ENCODE data around the gene AP5S1. TPM values are rescaled to one million over a fixed set of nuclear protein-coding genes. Genes with fewer than 3 reads are reported as not detected.

Gene AP5S1
- polyA plus RNA-seq, 1 donor from 2014 or later = 11.3 TPM

DNA sequence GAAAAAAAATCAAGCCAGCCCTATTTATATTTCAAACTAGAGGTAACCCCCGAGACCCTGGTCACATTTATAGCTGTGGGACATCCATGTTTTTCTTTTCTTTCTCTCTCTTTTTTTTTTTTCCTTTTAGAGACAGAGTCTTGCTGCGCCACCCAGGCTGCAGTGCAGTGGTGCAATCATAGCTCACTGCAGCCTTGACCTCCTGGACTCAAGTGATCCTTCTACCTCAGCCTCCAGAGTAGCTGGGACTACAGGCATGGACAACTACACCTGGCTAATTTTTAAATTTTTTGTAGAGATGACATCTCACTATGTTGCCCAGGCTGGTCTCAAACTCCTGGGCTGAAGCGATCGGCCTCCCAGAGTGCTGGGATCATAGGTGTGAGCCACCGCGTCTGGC lies 38.3 kb downstream of the AP5S1 start:
- no peaks in the 10 kb centered on the region for H4K20me1 ChIP-seq (ENCODE audit: insufficient read depth)
- no peaks in the 10 kb centered on the region for H3K79me2 ChIP-seq (replicated peaks; ENCODE audit: insufficient read depth, low read length)
- no peak overlapping the region for H2AFZ ChIP-seq (ENCODE audit: low read depth, low read length)
- no peak overlapping the region for H3K4me2 ChIP-seq (ENCODE audit: low read length)
- no peaks in the 10 kb centered on the region for H3K27me3 ChIP-seq (ENCODE audit: insufficient read depth, low read depth, low read length)
- peaks cover 8% of the 10 kb centered on the region for H3K36me3 ChIP-seq (ENCODE audit: insufficient read depth, low read length)
- H3K9ac ChIP-seq (ENCODE audit: low read length) = no peak overlapping the region
- no peak overlapping the region for H3K4me3 ChIP-seq (ENCODE audit: low read length)
- no peaks in the 10 kb centered on the region for H3F3A ChIP-seq (ENCODE audit: insufficient read depth, low read length, poor library complexity, severe bottlenecking)
- H3K9me2 ChIP-seq (ENCODE audit: insufficient read depth, low read length) = no peaks in the 10 kb centered on the region
- H3K9me3 ChIP-seq (ENCODE audit: low read length) = no peaks in the 10 kb centered on the region
- no peak overlapping the region for H3K27ac ChIP-seq (ENCODE audit: low read length)
- TF ChIP-seq EZH2 (IDR thresholded peaks at IDR 0.05; ENCODE audit: borderline replicate concordance, insufficient read depth, low read length, poor library complexity, severe bottlenecking) (no peak), EP300 (conservative IDR thresholded peaks at IDR 0.05; ENCODE audit: poor library complexity, severe bottlenecking) (no peak), SMC3 (conservative IDR thresholded peaks at IDR 0.05; ENCODE audit: poor library complexity) (no peak), MXI1 (conservative IDR thresholded peaks at IDR 0.05; ENCODE audit: poor library complexity, severe bottlenecking) (no peak), RAD21 (conservative IDR thresholded peaks at IDR 0.05) (no peak), TAF1 (IDR thresholded peaks at IDR 0.05; ENCODE audit: low read depth) (no peak), POLR2AphosphoS5 (IDR thresholded peaks at IDR 0.05) (no peak)
- TF ChIP-seq, protein P1, sequence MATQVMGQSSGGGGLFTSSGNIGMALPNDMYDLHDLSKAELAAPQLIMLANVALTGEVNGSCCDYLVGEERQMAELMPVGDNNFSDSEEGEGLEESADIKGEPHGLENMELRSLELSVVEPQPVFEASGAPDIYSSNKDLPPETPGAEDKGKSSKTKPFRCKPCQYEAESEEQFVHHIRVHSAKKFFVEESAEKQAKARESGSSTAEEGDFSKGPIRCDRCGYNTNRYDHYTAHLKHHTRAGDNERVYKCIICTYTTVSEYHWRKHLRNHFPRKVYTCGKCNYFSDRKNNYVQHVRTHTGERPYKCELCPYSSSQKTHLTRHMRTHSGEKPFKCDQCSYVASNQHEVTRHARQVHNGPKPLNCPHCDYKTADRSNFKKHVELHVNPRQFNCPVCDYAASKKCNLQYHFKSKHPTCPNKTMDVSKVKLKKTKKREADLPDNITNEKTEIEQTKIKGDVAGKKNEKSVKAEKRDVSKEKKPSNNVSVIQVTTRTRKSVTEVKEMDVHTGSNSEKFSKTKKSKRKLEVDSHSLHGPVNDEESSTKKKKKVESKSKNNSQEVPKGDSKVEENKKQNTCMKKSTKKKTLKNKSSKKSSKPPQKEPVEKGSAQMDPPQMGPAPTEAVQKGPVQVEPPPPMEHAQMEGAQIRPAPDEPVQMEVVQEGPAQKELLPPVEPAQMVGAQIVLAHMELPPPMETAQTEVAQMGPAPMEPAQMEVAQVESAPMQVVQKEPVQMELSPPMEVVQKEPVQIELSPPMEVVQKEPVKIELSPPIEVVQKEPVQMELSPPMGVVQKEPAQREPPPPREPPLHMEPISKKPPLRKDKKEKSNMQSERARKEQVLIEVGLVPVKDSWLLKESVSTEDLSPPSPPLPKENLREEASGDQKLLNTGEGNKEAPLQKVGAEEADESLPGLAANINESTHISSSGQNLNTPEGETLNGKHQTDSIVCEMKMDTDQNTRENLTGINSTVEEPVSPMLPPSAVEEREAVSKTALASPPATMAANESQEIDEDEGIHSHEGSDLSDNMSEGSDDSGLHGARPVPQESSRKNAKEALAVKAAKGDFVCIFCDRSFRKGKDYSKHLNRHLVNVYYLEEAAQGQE (IDR thresholded peaks at IDR 0.05; ENCODE audit: borderline replicate concordance) = no peak
- TF ChIP-seq, protein P2, sequence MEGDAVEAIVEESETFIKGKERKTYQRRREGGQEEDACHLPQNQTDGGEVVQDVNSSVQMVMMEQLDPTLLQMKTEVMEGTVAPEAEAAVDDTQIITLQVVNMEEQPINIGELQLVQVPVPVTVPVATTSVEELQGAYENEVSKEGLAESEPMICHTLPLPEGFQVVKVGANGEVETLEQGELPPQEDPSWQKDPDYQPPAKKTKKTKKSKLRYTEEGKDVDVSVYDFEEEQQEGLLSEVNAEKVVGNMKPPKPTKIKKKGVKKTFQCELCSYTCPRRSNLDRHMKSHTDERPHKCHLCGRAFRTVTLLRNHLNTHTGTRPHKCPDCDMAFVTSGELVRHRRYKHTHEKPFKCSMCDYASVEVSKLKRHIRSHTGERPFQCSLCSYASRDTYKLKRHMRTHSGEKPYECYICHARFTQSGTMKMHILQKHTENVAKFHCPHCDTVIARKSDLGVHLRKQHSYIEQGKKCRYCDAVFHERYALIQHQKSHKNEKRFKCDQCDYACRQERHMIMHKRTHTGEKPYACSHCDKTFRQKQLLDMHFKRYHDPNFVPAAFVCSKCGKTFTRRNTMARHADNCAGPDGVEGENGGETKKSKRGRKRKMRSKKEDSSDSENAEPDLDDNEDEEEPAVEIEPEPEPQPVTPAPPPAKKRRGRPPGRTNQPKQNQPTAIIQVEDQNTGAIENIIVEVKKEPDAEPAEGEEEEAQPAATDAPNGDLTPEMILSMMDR (IDR thresholded peaks at IDR 0.05; ENCODE audit: poor library complexity, severe bottlenecking) = no peak

DNA sequence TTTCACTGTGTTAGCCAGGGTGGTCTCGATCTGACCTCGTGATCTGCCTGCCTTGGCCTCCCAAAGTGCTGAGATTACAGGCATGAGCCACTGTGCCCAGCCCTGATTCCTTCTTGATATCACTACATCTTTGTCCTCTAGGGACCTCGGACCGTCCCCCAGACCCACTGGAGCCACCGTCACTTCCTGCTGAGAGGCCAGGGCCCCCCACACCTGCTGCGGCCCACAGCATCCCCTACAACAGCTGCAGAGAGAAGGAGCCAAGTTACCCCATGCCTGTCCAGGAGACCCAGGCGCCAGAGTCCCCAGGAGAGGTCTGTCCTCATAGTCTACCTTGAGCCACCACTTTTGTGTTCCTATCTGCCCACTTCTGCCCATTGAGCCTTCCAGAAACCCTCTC lies 40.8 kb downstream of the AP5S1 start:
- Histone ChIP-seq H3K9me2 (ENCODE audit: insufficient read depth, low read length) (no peaks in the 10 kb centered on the region), H3K27ac (ENCODE audit: low read length) (no peak overlapping the region), H3K27me3 (ENCODE audit: insufficient read depth, low read depth, low read length) (no peaks in the 10 kb centered on the region), H3F3A (ENCODE audit: insufficient read depth, low read length, poor library complexity, severe bottlenecking) (no peaks in the 10 kb centered on the region), H3K9me3 (ENCODE audit: low read length) (no peaks in the 10 kb centered on the region), H3K4me3 (ENCODE audit: low read length) (no peak overlapping the region), H3K4me2 (ENCODE audit: low read length) (no peak overlapping the region), H3K79me2 (replicated peaks; ENCODE audit: insufficient read depth, low read length) (no peaks in the 10 kb centered on the region), H3K36me3 (ENCODE audit: insufficient read depth, low read length) (peaks cover 8% of the 10 kb centered on the region), H4K20me1 (ENCODE audit: insufficient read depth) (no peaks in the 10 kb centered on the region), H2AFZ (ENCODE audit: low read depth, low read length) (no peak overlapping the region), H3K9ac (ENCODE audit: low read length) (no peak overlapping the region)
- TF ChIP-seq MXI1 (conservative IDR thresholded peaks at IDR 0.05; ENCODE audit: poor library complexity, severe bottlenecking) (no peak), SMC3 (conservative IDR thresholded peaks at IDR 0.05; ENCODE audit: poor library complexity) (no peak)
- TF ChIP-seq, protein P2 (IDR thresholded peaks at IDR 0.05; ENCODE audit: poor library complexity, severe bottlenecking) = no peak
